SKM-1 (cell line): ENCODE data around the gene FBXW7.
"Not testable (repeated sequence)": the region's sequence is repeated elsewhere in the genome, so short reads cannot be mapped to it uniquely, and the experiment has no call there.

ENCODE experiments used
- DNase-seq: peaks from one replicate; lab custom pipeline; 2025; ENCODE audit not compliant: unreplicated experiment; lab: John Stamatoyannopoulos, UW

The FBXW7 gene

GRCh38 chr4:152545088-152545487 is 9.2 kb upstream of the FBXW7 start:
- DNase-seq = no peak

GRCh38 chr4:152544533-152544932 is 8.6 kb upstream of the FBXW7 start:
- not testable (repeated sequence) for DNase-seq

- DNase-seq = no peak
Measured at GRCh38 chr4:152540941-152541340, 5.0 kb upstream of the FBXW7 start.

- DNase-seq = no peak
Measured at GRCh38 chr4:152540293-152540674, 4.4 kb upstream of the FBXW7 start.

GRCh38 chr4:152539556-152540292 is 3.8 kb upstream of the FBXW7 start:
- no peak for DNase-seq

- no peak for DNase-seq
Measured at GRCh38 chr4:152537881-152538280, 2.0 kb upstream of the FBXW7 start.

- DNase-seq = no peak
Measured at GRCh38 chr4:152536545-152537182, 772 bp upstream of the FBXW7 start.

- DNase-seq = no peak
Measured at GRCh38 chr4:152535360-152535902, 461 bp downstream of the FBXW7 start.

- peak; percentile 23 for DNase-seq
Measured at GRCh38 chr4:152534541-152535359, 1.1 kb downstream of the FBXW7 start.

- DNase-seq = no peak
Measured at GRCh38 chr4:152531479-152531878, 4.4 kb downstream of the FBXW7 start.

- DNase-seq = no peak
Measured at GRCh38 chr4:152530600-152530999, 5.3 kb downstream of the FBXW7 start.

GRCh38 chr4:152529880-152530279 is 6.0 kb downstream of the FBXW7 start:
- DNase-seq = no peak

- DNase-seq = no peak
Measured at GRCh38 chr4:152528060-152528459, 7.8 kb downstream of the FBXW7 start.

- no peak for DNase-seq
Measured at GRCh38 chr4:152525878-152526277, 10.0 kb downstream of the FBXW7 start.

GRCh38 chr4:152524427-152524826 is 11.5 kb downstream of the FBXW7 start:
- no peak for DNase-seq

- DNase-seq = no peak
Measured at GRCh38 chr4:152523731-152524130, 12.2 kb downstream of the FBXW7 start.

- DNase-seq = no peak
Measured at GRCh38 chr4:152522754-152523153, 13.1 kb downstream of the FBXW7 start.

GRCh38 chr4:152522245-152522644 is 13.6 kb downstream of the FBXW7 start:
- DNase-seq = no peak

- DNase-seq = no peak
Measured at GRCh38 chr4:152516156-152516555, 19.7 kb downstream of the FBXW7 start.

- no peak for DNase-seq
Measured at GRCh38 chr4:152515678-152516077, 20.2 kb downstream of the FBXW7 start.

- no peak for DNase-seq
Measured at GRCh38 chr4:152514356-152514755, 21.5 kb downstream of the FBXW7 start.

- DNase-seq = no peak
Measured at GRCh38 chr4:152513078-152513477, 22.8 kb downstream of the FBXW7 start.
